Kidney epithelial cell (primary cell): ENCODE results near the gene FGF1. TPM values are rescaled to one million over a fixed set of nuclear protein-coding genes. Genes with fewer than 3 reads are reported as not detected.

ENCODE experiments used
- DNase-seq: peaks from one replicate; pipeline ENCODE4 v3.0.0-alpha.2; 2010; ENCODE audit warnings: low read depth
- H3K27me3 ChIP-seq: 2 replicates; pipeline ENCODE4 v1.6.0; 2011; ENCODE audit warnings: low read length; ENCODE audit not compliant: control insufficient read depth, insufficient read depth
- H3K36me3 ChIP-seq: 2 replicates; pipeline ENCODE4 v1.5.1; 2011; ENCODE audit warnings: low read length; ENCODE audit not compliant: control insufficient read depth, insufficient read depth
- H3K4me3 ChIP-seq: 2 replicates; pipeline ENCODE4 v1.5.1; 2011; ENCODE audit warnings: low read depth, mild to moderate bottlenecking, control low read depth, low read length
- CTCF ChIP-seq: IDR thresholded peaks from 2 replicates; pipeline ENCODE4 v1.5.1; 2011; ENCODE audit warnings: mild to moderate bottlenecking, moderate library complexity, low read length, control low read depth, inconsistent platforms; ENCODE audit not compliant: insufficient read depth, poor library complexity, severe bottlenecking
- total RNA-seq: library from RNA; depleted of rRNA; stranded (reverse); fragments of >200 nt; gene quantifications from 2 replicates; pipeline ENCODE4 v1.2.3, GENCODE V29; 2015

FGF1 gene
- total RNA-seq, 1 donor from 2014 or later: 12.1 TPM

DNA sequence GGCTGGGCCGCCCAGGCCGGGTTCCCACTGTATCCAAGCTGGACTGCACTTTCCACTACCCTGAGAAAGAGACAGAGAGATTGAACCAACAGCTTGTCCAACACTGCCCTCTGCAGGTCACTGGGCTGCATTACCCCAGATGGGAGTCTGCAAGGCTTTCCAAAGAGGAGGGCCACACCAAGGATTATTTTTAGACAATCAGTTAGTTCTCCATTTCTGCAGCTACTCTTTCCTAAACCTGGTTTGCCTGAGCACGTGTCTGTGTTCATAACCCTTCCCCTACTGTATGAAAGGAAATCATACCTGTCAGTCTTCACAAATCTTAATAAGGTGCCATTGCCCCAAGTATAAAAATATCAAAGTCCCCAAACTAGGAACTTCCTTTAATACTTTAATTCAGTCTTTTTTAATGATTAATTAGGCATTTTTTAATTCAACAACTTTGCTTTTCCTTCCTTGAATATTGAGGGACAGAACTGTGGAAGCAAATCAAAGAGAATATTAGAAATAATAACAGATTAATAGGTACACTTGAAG is 13.4 kb upstream of the FGF1 start:
- Histone ChIP-seq H3K27me3 (no peaks in the 10 kb centered on the region), H3K36me3 (no peaks in the 10 kb centered on the region), H3K4me3 (no peak overlapping the region)
- DNase-seq: no peak
- TF ChIP-seq CTCF: peak; percentile 97

DNA sequence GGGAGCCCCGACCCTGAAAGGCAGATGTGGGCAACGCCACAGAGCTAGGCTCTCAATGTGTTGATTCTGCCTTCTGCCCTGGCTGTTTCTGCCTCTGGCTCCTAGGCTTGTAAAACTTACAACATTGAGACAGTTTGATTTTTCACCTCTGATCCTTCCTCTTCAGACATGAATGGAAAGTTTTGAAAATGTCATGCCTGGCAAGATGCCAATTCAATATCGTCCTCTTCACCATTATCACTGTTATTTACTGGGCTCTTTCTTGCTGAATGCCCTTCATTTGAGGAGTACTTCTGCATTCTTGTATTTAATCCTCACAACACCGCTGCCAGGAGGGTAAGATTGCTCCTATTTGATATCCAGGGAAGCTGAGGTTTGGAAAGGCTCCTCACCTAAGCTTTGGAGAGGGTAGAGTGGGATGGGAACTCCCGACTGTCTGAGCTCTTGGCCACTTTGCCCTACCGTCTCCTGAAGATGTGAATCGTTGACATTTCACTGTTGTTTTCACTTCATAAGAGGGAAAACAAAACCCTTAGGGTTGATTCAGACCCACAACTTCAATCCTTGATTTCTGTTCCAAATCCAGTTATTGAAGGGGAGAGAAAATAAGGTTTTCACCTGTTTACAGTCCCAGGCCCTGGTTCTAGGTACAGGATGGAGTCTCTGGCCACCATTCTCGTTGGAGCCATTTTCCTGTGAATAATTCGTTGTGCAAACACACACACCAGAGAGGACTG is 12.7 kb upstream of the FGF1 start:
- TF ChIP-seq CTCF: no peak
- no peak overlapping the region for H3K4me3 ChIP-seq
- H3K27me3 ChIP-seq: no peaks in the 10 kb centered on the region
- H3K36me3 ChIP-seq: no peaks in the 10 kb centered on the region
- DNase-seq: no peak

GRCh38 chr5:142697356-142698255 is 11.7 kb upstream of the FGF1 start:
- no peak for DNase-seq
- no peaks in the 10 kb centered on the region for H3K27me3 ChIP-seq
- no peak overlapping the region for H3K4me3 ChIP-seq
- no peak for TF ChIP-seq CTCF
- H3K36me3 ChIP-seq: no peaks in the 10 kb centered on the region

DNA sequence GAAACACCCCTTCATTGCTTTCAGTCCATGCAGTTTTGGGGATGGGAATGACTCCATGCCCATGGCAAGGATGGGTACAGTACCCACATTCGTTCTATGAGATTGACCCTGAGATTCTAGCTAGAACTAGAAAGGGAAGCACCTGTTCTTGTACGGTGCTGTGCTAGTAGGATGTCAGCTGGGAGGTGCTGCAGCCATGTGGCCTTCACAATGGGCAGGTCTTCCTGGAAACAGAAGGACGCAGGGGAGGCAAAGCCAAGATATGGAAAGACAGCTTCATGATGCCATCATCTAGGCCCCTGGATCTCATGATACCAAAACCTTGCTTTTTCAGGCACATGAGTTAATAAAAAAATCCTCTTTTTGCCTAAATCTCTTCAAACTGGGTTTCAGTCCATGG is 10.5 kb upstream of the FGF1 start:
- H3K4me3 ChIP-seq: no peak overlapping the region
- H3K27me3 ChIP-seq: no peaks in the 10 kb centered on the region
- DNase-seq: no peak
- no peak for TF ChIP-seq CTCF
- H3K36me3 ChIP-seq: no peaks in the 10 kb centered on the region

DNA sequence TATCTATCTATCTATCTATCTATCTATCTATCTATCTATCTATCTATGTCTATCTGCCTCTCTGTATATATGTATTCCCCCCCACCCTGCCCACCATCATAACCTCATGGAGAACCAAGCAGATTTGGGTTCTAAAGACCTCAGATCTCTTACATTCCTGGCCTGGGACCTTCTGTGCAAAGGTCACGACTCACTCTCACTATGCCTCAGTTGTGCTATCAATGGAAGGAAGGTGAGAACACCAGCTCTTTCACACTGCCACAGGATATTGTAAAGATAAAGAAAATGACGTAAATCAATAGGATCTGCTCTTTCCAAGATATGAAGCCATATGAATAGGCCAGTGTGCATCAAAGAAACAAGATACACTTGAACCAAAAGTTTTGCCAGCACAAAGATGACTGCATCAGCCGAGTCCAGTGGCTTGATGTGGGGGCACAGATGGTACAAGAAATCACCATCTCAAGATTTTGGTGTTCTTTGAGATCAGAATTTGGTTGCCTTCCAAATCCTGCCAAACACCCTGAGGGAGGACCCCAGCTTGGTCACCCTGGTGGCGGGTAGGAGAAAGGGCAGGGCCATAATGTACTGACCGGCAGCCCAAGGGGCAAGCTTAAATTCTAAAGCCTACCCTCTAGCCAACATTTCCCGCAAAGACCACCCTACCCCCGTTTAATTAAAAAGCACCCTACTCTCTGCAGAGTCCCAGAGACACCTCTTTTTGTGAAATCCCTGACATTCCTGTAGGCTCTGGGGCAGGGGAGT is 8.4 kb upstream of the FGF1 start:
- peak; percentile 2 for TF ChIP-seq CTCF
- Histone ChIP-seq H3K27me3 (no peaks in the 10 kb centered on the region), H3K4me3 (no peak overlapping the region), H3K36me3 (no peaks in the 10 kb centered on the region)
- DNase-seq: no peak
